H1 (cell line): ENCODE data around the gene ABCC2.

Experiments
- CTCF ChIP-seq, 3 experiments: IDR thresholded peaks; 1 replicate in 2 of 3; 2 replicates in 1 of 3; pipeline versions ENCODE4 v1.5.1 to v1.6.1; 2011; ENCODE audit warnings: low read length in 3 of 3, mild to moderate bottlenecking in 3 of 3, inconsistent platforms in 2 of 3, low read depth in 1 of 3, moderate library complexity in 1 of 3; ENCODE audit not compliant: insufficient read depth in 1 of 3; ENCODE audit errors: control extremely low read depth in 1 of 3
- EP300 ChIP-seq, 2 experiments: IDR thresholded peaks; 1 replicate in 1 of 2; 2 replicates in 1 of 2; pipeline ENCODE4 v1.6.1; 2011 to 2012; ENCODE audit warnings: low read depth in 2 of 2, low read length in 2 of 2, mild to moderate bottlenecking in 2 of 2, borderline replicate concordance in 1 of 2, inconsistent platforms in 1 of 2, moderate library complexity in 1 of 2
- EZH2 ChIP-seq: fragments of 200-600 bp; sonication (generic); IDR thresholded peaks from 2 replicates; pipeline ENCODE4 v1.7.1; 2012; ENCODE audit warnings: low read depth, mild to moderate bottlenecking, moderate library complexity, low read length, inconsistent platforms; ENCODE audit not compliant: severe bottlenecking
- FOSL1 ChIP-seq: IDR thresholded peaks from 2 replicates; pipeline ENCODE4 v1.6.1; 2011; ENCODE audit warnings: mild to moderate bottlenecking, low read depth, low read length, moderate library complexity; ENCODE audit not compliant: insufficient read depth
- GABPA ChIP-seq: IDR thresholded peaks from 2 replicates; pipeline ENCODE4 v1.6.1; 2011; ENCODE audit warnings: mild to moderate bottlenecking, low read length, moderate library complexity, borderline replicate concordance; ENCODE audit not compliant: insufficient read depth
- MAX ChIP-seq: IDR thresholded peaks from 2 replicates; pipeline ENCODE4 v1.6.1; 2012; ENCODE audit warnings: inconsistent platforms
- POLR2A ChIP-seq, 2 experiments: IDR thresholded peaks; 1 replicate in 1 of 2; 2 replicates in 1 of 2; pipeline ENCODE4 v1.6.1; 2011; ENCODE audit warnings: low read depth in 2 of 2, low read length in 2 of 2, mild to moderate bottlenecking in 2 of 2; ENCODE audit errors: control extremely low read depth in 1 of 2
- POLR2AphosphoS5 ChIP-seq: IDR thresholded peaks from 2 replicates; pipeline ENCODE4 v1.6.1; 2011; ENCODE audit warnings: low read depth, low read length
- SIX5 ChIP-seq: IDR thresholded peaks from 2 replicates; pipeline ENCODE4 v1.6.1; 2011; ENCODE audit warnings: mild to moderate bottlenecking, low read depth, low read length
- SP1 ChIP-seq: IDR thresholded peaks from 2 replicates; pipeline ENCODE4 v1.6.1; 2011; ENCODE audit warnings: low read depth, low read length
- SP2 ChIP-seq: IDR thresholded peaks from 2 replicates; pipeline ENCODE4 v1.6.1; 2012; ENCODE audit warnings: mild to moderate bottlenecking, low read length, inconsistent platforms
- TAF1 ChIP-seq: IDR thresholded peaks from 2 replicates; pipeline ENCODE4 v1.6.1; 2011; ENCODE audit warnings: mild to moderate bottlenecking, low read depth, low read length

- TF ChIP-seq CTCF (IDR thresholded peaks at IDR 0.05; ENCODE audit: control extremely low read depth in 1 of 3, insufficient read depth in 1 of 3, low read depth in 1 of 3, low read length in 3 of 3) = no peak
- no peak for TF ChIP-seq SIX5
- no peak for TF ChIP-seq TAF1
- TF ChIP-seq FOSL1 = no peak
- no peak for TF ChIP-seq POLR2A (IDR thresholded peaks at IDR 0.05; ENCODE audit: control extremely low read depth in 1 of 2, low read depth in 2 of 2, low read length in 2 of 2)
- no peak for TF ChIP-seq POLR2AphosphoS5
- no peak for TF ChIP-seq EZH2
- TF ChIP-seq GABPA = no peak
- TF ChIP-seq SP2 = no peak
- TF ChIP-seq SP1 = no peak
- no peak for TF ChIP-seq EP300 (IDR thresholded peaks at IDR 0.05; ENCODE audit: borderline replicate concordance in 1 of 2, low read depth in 2 of 2, low read length in 2 of 2)
- TF ChIP-seq MAX = no peak
Measured at GRCh38 chr10:99809931-99810615, 27.6 kb downstream of the ABCC2 start.
